Inflammatory macrophage treated with lipopolysaccharide for 1 hour (primary cell): ENCODE measurements around the gene TMEM41B.
A peak's percentile ranks its signal among the peaks of the same experiment; 100 is the strongest.
"Not testable (repeated sequence)": the region's sequence is repeated elsewhere in the genome, so short reads cannot be mapped to it uniquely, and the experiment has no call there.

Experiments used
- DNase-seq, 2 donors: peaks; one replicate each; pipeline ENCODE4 v3.0.0-alpha.2; 2020 to 2022

Gene TMEM41B

DNA sequence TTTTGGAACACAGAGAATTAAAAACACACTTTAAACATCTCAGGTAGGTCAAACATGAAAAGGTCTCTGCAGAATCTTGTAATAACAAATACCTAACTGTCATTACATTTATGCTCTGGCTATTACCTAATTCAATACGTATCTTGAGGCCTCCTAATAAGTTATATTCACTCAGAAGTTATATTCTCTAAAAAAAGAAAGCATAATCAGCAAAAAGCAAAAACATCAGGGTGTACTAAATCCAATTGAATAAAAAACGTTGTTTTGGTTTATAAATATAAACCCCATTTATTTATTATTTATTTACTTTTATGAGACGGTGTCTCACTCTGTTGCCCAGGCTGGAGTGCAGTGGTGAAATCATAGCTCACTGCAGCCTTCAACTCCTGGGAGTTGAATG lies 10.2 kb downstream of the TMEM41B start:
- DNase-seq, result no peak

DNA sequence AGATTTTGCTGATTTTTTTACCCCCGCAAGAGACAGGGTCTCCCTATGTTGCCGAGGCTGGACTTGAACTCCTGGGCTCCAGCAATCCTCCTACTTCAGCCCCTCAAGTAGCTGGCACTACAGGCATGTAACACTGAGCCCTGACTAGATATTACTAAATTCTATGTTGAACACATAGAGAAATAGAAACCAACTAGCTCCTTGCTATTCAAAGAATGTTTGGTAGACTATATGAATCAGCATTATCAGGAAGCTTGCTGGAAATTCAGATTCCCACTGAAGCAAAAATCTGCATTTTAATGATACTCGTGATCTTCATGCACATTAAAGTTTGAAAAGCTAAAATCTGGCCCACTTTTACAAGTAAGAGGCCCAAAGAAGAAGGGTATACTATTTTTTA lies 11.9 kb downstream of the TMEM41B start:
- no peak for DNase-seq

DNA sequence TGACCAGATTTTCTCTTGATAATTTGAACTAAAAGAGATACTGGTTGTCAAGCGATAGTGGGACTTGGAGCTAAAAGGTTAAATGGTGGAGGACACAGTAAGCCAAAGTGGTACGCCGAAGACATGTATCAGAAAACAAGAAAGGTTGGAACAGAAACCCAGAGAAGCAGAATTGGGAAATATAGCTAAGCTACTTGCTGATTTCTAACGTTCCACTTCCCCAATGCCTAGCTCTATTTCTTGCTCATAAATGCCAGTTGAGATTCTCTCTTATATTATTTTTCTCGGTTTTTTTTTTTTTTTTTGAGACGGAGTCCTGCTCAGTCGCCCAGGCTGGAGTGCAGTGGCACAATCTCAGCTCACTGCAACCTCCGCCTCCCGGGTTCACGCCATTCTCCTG lies 12.7 kb downstream of the TMEM41B start:
- peak; percentile 46 to 50 for DNase-seq

DNA sequence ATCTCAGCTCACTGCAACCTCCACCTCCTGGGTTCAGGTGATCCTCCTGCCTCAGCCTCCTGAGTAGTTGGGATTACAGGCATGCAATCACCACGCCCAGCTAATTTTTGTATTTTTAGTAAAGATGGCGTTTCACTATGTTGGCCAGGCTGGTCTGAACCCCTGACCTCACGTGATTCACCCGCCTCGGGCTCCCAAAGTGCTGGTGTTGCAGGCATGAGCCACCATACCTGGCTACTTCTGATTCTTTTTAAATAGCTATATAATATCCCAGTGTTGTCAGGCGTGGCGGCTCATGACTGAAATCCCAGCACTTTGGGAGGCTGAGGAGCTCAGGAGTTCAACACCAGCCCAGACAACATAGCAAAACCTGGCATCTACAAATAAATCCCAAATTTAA lies 20.7 kb downstream of the TMEM41B start:
- DNase-seq, result no peak

DNA sequence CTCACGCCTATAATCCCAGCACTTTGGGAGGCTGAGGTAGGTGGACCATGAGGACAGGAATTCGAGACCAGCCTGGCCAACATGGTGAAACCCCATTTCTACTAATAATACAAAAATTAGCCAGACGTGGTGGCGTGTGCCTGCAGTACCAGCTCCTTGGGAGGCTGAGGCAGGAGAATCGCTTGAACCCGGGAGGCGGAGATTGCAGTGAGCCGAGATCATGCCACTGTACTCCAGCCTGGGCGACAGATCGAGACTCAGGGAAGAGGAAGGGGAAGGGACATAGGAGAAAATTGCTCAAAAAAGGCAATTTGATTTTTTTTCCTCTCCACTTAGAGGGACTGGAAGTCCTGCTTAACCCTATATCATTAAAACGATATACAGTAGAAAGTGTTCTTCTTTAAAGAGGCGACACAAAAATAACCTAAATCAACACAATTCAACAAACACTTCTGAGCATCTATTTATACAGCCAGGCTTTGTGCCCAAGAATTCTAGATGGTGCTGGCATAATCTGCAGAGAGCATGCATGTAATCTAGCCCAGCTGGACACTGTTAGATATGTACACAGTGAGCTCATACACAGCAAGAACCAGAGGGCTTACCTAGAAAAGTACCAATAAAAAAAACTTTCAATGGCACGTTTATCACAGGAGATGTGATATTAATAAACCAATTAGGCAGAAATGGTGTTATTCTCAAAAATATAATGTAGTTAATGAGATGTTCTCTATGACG lies 28.4 kb downstream of the TMEM41B start:
- no peak for DNase-seq

DNA sequence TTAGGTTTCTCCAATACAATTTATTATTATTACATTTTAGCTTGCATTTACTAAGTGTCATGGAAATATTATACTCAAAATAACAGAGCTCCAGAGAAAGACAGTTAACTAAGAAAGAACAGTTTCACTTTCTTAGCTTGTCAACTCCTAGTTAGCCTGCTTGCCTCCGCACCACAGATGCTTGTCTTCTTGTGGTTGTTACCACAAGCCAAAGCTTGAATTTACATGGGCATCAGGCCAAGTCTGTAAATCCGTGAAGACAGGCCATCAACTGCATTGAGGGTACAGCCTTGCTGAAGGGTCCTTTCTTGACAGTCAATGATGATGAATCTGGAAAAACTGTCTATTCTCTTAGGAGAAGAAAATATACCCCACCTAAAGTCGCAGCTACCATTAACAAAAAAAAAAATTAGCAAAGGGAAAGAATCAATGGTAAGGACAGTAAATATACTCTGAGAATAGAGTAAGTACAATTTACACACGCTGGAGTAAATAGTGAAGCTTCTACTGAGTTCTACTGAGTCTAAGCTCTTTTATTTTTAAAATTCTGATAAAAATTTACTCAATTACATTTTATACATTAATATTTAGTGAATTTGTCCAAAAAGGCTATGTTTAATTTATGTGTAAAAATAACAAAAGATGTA lies 33.6 kb downstream of the TMEM41B start:
- DNase-seq, result no peak

DNA sequence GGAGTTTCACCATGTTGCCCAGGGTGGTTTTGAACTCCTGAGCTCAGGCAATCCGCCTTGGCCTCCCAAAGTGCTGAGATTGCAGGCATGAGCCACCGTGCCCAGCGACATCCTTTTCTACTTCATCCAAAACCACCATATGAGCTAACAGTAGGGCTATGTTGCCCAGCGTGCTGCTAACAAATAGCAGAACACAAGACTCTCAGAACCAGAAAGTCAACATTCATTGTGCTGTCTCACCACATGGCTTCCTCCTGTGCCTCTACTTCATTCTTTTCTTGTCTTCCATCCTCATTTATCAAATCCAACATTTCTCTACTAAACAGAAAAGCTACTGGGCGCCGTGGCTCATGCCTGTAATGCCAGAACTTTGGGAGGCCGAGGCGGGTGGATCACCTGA lies 37.2 kb downstream of the TMEM41B start:
- no peak for DNase-seq

DNA sequence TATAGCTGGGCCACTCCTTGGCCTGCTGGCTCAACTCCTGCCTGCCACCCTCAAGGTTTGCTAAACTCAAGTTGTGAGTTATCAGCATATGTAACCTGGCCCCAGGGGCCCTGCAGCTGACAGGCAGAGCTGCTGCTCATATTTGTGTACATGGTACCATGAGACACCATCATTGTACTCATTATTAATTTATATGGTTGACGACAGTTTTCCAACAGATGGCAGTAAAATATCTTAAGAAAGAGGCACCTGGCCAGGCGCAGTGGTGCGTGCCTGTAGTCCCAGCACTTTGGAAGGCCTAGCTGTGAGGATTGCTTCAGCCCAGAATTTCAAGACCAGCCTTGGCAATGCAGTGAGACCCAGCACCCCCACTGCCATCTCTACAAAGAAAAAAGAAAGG lies 37.8 kb downstream of the TMEM41B start:
- DNase-seq, result no peak

DNA sequence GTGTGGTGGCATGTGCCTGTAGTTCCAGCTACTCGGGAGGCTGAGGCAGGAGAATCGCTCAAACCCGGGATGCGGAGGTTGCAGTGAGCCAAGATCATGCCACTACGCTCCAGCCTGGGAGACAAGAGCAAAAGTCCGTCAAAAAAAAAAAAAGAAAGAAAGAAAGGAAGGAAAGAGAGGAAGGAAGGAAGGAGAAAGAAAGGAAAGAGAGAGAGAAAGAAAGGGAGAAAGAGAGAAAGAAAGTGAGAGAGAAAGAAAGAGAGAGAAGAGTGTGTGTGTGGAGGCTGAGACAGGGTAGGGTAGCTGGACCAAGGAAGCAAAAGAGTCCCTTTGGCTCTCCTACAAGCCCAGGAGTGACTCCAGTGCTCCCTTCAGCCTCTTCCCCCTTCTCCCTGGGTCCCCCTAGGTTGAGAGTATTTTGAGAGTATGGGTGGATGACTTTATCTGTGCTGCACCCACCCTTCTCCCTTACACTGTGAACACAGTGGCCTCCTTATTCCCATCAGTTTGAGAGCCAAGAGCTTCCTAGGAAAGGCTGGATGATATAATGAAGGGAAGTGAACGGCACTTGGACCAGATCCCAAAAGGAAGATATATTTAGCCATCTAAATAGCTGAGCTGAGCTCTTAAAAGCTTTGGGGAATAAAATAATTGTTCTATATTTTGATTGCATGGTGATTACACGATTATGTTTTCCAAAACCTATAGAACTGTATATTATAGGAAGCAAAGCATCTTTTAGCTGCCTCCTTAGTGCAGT lies 39.7 kb downstream of the TMEM41B start:
- no peak for DNase-seq

DNA sequence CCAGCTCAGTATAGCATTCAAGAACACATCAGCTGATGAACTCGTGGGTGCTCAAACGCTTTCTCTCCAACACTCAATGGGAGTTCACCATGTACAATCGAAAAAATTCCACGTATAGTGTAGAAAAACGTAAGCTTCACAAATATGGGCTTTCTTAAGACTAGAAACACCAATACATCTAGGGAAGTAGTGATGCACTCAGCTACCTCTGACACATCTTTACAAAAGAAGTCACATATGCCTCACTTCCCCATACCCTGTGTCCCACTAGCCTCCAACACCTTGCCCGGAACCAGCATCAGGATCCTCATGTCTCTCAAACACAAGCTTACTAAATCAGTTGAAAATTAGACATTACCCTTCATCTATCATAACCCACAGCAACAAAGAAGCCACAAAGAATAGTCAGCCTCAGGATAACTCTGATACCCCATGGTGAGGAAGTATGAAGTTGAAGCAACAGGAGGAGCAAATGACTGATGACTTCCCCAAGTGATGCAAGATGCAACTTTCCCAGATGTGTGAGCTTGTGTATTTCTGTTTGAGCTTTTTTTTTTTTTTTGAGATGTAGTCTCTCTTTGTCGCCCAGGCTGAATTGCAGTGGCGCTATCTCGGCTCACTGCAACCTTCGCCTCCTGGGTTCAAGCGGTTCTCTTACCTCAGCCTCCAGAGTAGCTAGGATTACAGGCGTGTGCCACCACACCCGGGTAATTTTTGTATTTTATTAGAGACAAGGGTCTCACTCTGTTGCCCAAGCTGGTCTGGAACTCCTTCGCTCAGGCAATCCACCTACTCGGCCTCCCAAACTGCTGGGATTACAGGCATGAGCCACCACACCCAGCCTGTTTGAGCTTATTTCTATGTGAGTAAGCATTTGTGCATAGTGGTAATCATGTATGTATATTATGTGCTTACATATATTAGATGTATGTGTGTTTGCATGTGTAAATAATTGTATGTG lies 40.7 kb downstream of the TMEM41B start:
- peak; percentile 95 to 97 for DNase-seq

DNA sequence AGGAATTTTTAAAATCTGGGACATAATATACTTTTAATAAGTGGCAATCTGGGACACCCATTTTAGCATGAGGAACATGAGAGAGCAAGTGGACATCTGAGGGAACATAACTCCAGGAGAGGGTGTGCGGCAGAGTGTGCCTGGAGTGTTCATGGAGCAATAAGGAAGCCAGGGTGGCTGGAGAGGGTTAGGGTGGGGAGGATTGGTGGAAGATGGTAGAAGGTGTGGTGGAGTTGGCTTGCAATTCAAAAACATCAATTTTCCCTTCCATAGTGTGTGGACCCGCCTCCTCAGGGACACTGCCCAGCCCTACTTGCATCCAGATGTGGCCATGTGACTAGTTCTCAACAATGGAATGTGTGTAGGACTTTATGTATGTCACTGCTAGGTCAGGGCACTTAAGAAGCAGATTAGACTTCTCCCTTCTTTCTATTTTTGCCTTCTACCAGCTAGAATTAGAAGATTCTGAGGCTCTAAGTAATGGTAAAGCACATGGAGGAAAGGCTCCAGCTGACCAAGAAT lies 44.8 kb downstream of the TMEM41B start:
- DNase-seq, result peak in 1 of 2 donors; percentile 59

DNA sequence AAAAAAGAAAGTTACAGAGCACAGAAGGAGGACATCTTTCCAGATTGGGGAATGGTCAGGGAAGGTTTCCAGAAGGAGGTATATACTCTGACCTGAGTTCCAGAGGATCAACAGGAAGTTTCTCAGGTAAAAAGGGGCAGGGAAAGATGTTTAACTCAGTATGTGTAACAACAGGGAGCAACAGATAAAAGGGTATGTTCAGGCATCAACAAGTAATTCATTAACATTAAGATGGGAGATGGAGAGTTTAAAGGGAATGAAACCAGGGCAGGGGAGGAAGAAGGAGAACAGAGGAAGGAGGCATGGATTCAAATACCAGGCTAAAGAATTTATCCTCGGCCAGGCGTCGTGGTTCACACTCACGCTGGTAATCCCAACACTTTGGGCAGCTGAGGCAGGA lies 46.7 kb downstream of the TMEM41B start:
- no peak for DNase-seq

DNA sequence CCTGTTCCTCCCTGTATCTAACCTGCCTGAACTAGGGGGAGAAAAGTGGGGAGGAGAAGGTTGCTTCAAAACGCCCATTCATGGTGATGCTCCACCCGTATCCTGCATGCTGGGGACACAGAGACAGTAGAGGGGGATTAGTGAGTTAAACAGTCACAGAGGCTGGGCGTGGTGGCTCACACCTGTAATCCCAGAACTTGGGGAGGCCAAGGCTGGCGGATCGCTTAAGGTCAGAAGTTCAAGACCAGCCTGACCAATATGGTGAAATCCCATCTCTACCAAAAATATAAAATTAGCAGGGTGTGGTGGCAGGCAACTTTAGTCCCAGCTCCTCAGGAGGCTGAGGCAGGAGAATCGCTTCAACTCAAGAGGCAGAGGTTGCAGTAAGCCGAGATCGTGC lies 47.5 kb downstream of the TMEM41B start:
- no peak for DNase-seq

DNA sequence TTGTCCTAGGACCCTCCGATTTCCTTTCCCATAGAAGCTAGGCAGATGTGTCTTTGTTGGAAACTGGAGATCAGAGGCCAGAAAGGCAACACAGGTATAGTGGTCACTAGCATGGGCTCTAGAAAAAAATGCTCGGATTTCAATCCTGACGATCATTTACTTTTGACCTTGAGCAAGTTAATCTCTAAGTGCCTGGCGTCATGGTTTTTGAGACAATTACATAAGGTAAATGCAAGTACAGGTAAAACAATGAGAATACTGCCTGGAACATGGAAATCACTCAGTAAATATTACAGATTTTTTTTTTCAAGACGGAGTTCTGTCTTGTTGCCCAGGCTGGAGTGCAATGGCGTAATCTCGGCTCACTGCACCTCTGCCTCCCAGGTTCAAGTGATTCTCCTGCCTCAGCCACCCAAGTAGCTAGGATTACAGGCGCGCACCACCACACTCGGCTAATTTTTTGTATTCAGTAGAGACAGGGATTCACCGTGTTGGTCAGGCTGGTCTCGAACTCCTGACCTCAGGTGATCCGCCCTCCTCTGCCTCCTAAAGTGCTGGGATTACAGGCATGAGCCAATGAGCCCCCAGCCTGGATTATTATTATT lies 48.2 kb downstream of the TMEM41B start:
- DNase-seq, result no peak

DNA sequence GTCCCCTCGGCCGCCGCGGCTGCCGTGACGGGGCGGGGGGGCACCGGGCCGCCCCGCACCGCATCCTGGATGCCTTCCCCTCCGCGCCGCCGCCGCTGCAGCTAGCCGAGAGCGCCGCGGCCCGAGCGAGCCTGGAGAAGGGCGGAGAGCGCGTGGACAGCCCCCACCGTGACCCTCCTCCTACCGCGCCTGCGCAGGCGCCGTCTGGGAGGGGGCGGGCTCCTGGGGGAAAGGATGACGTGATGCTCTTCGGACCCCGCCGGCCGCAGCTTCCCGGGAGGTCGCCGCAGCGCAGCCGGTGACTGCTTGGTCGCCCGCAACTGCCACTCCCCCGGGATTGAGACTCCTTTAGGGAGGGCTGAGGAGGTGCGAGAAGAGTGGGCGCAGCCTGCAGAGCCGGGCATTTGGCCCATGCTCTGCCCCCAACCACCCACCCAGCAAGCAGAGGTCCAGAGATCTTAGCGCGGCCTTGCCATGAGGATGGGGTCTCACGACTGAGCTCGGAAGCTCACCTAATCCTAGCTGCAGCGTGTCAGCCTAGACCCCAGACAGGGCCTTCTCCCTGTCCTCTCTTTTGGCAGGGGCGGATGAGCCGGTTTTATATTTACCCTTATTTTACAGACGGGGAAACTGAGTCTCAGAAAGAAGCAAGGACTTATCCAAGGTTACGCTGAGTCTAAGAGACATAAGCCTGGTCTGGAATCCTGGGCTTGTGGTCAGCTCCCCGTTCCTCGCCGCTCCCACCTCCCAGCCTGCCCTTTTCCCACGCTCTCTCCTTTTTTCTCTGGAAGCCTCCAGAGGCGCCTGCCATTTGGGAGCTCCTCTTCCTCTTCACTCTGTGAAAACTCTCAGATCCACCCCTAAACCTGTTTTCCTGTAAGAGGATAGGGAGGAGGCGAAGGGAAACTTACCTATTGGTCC lies 48.9 kb downstream of the TMEM41B start, which contains the start of gene DENND5A:
DENND5A (minus strand) TSS at position 140 of the 921 bp plus-strand sequence. CDS start 281 bp downstream, outside the sequence.
- peak; percentile 85 to 91 for DNase-seq

DNA sequence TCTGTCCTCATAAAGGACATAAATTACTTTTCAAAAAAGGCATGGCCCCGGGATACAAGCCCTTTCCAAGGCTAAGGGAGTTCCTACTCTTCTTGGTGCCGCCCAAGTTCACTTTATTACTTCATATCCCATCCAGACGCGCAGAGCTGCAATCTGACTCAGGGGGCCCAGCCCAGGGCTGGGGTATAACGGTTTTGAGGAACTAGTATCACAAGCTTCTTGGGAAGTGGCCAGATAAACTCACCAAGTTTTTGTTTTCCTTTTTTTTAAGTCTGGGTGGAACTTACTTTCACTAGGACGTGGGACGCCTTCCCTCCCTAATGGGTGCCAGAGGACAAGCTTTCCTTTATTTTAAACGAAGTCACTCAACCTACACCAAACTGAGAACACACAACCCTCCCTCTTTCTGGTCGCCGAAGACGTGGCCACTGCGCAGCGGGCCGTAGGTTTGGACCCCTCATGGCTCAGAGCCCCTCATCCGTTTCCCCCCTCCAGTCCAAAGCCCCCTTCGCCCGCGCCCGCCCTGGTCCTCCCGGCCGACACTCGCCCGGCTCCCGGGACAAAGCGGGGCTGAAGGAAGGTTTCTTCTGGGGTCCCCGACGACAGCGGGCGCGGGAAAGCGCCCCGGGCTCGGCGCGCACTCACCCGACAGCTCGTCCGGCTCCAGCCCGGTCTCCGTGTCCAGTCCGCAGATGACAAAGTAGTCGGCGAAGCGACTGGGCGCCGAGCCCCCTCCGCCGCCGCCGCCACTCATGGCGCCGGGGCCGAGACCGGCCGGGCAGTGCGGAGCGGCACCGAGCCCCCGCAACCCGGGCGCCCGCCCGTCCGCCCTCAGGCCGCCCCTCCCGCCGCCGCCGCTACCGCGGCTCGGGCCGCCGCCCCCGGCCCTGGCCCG lies 49.8 kb downstream of the TMEM41B start:
- peak; percentile 92 to 94 for DNase-seq

DNA sequence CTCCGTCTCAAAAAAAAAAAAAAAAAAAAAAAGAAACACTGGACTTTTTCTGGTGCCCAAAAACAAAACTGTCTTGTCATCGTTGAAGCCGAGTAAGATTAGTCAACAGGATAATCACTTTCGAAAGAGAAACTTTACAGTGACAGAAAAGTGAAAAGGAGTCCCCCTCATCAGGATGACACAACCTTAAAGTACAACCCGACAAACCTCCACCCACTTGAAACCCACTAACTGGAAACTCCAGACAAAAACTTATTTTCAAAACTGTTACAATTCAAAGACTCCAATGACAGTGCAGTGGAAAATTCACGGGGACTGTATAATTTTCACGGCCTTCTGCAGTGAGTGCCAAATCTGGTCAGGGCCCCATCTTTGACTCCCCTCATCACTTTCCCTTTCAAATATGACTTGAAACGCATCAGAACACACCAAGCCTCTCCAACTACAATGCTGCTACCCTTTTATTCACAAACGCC lies 50.5 kb downstream of the TMEM41B start:
- DNase-seq, result peak; percentile 97 to 99

DNA sequence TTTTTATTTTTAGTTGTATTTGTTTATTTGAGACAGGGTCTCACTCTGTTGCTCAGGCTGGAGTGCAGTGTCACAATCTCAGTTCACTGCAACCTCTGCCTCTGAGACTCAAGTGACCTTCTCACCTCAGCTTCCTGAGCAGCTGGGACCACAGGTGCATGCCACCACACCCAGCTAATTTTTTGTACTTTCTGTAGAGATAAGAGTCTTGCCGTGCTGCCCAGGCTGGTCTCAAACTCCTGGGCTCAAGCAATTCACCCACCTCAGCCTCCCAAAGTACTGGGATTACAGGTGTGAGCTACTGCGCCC lies 53.6 kb downstream of the TMEM41B start:
- not testable (repeated sequence) for DNase-seq

DNA sequence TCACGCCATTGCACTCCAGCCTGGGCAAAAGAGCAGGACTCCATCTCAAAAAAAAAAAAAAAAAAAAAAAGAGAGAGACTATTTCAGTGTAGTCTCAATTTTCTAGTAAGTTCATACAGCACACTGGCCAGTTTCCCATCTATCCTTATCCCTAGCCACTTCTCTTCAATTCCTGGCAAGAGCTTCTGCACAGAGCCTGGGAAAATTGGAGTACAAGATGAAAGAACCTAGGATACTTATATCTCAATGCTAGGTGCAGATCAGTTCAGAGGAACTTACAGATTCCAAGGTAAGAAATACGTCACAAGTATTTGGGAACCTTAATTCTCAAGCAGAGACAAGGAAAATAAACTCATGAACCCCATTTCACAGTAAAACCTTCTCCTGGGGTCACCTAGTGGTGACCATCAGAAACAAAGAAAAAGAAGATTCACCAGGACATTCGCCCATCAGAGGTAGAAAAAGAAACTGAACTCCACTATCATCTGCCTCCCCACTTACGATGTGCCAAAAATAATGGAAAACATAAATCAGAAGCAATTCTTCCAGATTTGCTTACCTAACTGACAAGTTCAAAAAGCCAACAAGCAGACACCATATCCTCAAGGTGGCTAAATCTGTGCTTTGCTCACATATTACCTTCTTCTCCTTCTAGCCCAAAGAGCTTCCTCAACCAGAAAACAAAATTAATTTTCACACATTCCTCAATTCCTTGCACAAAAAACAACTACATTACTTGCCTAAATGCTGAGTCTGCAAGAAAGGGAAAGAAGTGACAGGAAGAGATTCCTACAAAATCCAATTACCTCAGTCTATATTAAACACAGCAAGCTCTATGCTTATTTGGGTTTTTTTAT lies 54.2 kb downstream of the TMEM41B start:
- DNase-seq, result no peak
